Kidney capillary endothelial cell (primary cell): ENCODE results near the gene LINC00237.

Experiments
- DNase-seq: peaks from one replicate; pipeline ENCODE4 v3.0.0-alpha.2; 2018; ENCODE audit warnings: low spot score

The LINC00237 gene

DNA sequence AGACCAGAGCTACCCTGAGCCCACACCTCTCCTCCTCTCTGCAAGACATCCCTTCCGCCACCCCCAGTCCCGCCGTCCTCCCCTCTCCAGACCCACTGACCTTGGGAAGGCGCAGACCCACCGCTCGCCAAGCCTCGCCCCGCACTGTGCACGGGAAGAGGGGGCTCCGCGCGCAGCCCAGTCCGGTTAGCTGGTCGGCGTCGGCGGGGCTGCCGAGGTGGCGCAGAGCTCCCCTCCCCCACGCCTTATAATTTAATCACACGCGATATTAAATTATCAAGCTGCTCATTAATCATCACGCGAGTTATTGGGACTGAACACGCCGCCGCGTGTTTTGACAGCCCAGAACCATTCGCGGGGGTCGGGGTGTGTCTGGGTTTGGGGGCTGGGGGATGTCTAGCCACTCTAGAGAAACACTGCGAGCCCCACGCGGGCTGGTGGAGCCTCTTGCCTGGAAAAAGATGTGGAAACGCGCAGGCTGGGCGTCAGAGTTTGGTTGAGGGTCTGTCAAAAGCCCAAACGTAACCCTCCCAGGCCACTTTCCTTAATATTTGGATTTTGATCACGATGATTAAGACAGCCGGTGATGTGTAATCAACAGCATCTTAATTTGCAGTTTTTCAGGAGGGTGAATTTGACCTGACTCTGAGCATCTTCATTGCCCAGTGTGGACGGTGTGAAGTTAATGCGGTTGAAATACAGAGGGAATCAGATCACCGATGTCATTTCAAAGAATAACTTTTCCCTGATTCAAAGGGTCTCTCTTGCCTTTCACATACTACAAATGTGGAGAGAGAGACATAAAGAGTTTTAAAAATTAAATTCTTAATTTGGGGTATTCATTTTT is at the start of gene LINC00237:
TSS of gene LINC00237 (minus strand) at position 188 of the 847 bp plus-strand sequence.
- no peak for DNase-seq

DNA sequence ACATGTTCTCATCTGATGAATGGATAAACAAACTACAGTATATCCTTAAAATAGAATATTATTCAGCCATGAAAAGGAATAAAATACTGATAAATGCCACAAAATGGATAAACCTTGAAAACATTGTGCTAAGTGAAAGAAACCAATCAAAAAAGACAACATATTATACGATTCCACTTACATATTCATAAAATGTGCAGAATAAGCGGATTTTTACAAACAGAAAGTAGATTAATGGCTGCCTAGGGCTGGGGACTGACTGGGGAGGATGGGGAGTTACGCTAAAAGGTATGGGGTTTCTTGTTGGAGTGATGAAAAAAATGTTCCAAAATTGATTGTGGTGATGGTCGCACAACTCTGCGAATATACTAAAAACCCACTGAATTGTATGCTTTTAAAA is 49.1 kb upstream of the LINC00237 start:
- no peak for DNase-seq

DNA sequence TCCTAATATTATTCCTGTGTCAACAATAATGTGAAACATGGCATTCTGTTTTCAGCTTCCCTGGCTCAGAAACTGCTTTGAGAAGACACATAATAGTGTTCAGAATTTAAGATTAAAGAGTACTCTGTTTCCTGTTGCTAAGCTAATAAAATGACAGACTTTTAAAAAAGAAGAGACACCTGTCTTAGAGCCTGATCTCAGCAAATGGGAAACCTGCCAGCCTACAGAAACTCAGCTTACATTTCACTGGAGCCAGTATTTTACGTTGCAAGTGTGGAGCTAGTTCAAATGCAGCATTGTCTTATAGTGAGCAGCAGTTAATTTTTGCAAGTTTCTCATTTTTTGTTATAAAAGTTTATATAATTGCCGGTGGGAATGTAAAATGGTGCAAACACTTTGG is 48.5 kb upstream of the LINC00237 start:
- no peak for DNase-seq

DNA sequence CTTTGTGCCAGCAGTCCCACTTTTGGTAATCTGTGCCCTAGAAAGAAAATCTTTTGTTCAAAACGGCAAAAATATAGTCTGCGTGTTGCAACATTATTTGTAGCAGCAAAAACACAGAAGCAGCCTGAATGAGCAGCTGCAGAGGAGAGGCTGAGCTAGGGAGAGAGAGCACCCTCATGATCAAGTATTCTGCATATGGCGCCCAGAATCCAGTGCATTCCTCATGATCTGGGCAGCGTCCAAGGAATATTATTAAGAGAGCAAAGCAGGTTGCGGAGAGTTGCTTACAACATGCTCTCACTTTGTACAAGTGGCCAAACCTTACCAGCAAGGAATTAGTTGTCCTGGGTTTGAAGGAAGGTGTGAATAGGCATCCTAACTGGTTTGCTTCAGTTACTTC is 45.6 kb upstream of the LINC00237 start:
- no peak for DNase-seq

DNA sequence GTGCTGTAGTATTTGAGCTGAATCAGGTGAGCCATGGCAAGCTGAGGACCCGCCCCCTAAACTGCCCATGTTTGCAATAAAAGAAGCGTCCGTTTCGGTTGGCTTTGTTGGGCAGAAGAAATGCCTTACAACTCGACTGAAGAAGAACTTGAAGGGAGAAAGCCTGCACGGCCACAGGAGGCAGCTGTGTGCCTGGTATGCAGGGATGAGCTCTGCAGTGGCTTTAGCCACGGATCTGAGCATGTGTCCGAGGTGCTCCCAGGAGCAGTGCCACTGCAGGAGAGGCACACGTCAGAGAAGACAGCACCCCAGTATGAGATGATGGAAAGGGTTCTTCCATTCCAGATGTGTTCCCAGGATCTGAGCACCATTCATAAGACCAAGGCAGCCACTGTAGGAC is 43.2 kb upstream of the LINC00237 start:
- no peak for DNase-seq

DNA sequence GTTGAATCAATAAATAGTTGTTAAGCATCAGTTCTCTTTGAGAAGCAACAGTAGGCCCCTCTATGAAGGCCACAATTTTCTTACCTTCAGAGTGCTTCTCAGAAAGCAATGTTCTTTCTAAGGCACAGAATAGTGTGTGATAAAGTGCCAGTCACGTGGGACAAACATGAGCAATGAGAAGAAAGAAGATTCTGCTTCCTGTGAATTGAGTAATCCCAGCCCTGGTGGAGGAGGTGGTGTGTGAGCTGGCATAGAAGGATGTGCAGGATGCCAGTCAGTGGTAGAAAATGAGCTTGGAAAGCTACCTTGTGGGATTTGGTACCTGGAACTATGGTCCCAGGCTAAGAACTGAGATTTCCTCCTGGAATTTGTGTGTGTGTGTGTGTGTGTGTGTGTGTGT is 41.4 kb upstream of the LINC00237 start:
- no peak for DNase-seq

DNA sequence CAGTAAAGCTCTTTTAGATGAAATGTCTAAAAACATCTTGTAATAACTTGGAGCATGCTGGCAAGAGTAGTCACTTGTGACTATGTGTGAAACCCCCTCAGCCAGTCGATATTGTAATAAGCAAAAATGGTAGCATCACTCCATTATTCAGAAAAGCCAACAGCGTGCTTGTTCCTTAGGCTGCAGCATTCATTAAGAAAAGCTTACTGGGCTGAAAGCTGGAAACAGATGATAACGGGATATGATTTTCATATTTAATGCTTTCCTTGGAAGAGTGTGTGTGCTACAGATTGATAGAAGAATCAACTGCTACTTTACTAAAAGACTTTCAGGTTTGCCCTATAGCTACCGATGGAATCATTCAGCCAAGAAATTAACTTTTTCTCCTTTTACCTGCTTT is 40.1 kb upstream of the LINC00237 start:
- DNase-seq, result no peak

DNA sequence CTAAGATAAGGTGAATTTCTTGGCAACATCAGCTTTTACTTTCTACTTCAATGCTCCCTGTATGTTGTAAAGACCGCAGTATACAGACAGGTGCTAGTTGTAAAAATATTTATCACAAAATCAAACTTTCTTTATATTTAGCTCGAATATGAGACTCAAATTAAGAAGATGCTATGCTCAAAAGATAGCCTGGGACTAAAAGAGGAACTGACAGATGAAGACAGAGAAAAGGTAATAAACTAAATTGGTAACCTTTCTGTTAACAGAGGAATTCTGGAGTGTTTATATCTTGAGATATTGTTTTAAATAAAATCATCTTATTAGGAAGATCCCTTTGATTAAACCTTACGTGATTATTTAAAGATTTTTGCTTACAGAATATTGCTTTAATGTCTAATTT is 39.3 kb upstream of the LINC00237 start:
- DNase-seq, result no peak

DNA sequence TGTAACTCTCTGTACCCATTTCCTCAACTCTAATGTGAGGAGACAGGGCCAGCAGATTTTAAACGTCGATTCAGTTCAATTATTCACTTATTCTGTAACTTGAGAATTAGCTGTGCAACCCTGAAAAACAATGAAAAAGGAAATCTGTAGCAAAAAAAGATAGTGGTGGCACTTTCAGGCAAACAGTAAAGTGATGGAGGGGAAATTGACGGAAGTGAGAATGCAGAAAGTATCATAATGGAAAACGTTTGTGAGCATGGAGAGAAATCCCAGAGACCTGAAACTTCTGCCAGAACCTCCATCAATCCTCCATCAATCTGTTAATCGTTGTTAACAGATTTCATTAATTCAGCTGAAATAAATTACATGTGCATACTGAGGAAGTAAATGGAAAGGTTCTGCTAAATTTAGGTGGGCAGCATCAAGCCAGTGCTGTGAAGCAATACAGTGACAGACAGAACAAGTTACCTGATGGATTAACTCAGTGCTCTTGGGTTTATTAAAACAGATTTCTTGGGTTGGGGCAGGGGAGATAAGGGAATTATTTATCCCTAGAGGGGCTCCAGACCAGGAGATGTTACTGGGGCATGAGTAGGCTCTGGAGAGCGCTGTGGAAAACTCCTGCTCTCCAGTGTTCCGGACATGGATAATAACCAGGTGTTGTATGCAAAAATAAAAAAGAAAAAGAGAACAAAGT is 37.2 kb upstream of the LINC00237 start:
- DNase-seq, result no peak

DNA sequence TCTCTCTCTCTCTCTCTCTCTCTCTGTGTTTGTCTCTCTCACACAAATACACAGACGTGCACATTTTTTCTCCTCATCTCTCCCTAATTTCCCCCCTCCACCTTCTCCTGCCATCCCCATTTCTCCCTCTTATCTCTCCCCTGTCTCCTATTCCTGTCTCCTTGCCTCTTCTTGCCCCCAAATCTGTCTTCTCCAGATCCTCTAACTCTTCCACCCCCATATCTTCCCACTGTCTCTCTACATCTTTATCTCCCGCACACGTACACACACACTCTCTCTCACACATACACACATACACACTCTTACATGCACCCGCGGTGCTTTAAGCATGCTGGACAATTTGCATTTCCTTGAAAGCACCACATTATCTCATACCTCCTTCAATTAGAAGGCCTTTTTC is 35.7 kb upstream of the LINC00237 start:
- DNase-seq, result no peak

DNA sequence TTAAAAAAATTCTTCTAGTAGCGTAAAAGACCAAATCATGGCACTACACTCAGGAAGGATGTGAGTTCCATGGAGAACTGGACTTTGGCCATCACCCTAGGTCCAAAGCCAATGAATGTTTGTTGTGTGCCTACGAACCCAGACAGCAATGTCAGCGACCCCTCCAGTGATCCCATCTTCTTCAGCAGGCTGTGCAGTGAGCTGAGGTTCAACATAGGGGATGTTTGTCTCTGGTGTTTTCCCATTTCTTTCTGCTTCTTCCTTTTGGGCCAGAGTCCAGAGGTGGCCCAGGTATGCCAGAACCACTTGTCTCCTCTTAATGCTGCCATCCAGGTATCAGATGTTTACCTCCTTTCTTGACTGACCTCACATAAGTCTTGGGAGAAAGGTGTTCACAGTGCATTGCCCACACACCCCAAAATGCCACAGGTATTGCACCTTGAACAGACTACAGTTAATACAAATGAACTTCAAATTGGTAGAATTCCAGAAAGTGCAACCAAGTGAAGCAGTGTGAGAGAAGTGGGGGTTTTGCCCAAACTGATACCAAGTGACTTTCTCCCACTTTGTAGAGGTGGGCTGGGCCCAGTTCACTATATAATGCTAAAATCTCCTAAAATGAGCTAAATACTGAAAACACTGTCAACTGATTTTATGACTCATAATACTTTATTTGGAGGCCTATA is 33.9 kb upstream of the LINC00237 start:
- no peak for DNase-seq

DNA sequence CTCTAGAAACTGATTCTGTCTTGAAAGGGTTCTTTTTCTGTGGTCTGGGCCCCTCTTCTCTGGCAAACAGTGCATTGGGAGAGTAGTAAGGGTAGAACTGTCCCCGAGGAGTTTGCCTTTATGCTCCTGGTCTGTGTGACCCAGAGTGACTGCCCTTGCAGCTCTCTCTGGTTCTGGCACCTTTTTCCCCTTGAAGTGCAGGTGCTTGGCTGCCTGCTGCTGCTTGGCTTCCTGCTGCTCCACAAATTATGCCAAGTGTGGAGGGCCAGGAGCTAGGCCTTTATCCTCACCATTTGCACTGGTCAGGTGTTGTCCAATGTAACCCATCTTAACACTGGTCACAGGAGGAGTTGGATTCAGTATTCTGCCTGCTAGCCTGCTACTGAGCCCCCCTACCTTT is 30.9 kb upstream of the LINC00237 start:
- DNase-seq, result no peak

DNA sequence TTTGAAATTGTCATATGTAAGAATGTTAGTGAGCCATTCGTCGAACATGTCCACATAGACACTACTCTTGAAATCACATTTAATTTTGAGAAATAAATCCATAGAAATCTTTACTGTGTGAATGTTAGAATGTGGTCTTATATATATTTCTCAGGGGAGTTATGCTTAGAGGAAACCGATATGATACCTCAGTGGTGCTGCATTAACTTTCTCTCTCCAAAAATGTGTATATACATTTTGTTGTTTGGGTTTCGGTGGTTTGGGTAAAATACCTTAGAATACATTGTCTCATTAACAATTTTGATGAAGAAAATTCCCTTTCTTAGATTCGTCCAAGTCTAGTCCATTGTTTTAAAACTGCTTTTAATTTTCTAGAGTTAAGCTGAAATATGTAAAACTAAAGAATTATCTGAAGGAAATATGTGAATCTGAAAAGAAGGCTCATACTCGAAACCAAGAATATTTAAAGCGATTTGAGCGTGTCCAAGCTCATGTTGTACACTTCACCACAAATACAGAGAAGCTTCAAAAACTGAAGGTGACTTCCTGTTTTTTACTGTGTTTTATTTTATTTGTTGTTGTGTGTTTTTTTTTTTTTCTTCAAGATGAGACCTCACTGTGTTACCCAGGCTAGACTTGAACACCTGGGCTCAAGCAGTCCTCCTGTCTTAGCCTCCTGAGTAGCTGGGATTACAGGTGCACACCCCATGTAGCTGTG is 30.0 kb upstream of the LINC00237 start:
- no peak for DNase-seq

DNA sequence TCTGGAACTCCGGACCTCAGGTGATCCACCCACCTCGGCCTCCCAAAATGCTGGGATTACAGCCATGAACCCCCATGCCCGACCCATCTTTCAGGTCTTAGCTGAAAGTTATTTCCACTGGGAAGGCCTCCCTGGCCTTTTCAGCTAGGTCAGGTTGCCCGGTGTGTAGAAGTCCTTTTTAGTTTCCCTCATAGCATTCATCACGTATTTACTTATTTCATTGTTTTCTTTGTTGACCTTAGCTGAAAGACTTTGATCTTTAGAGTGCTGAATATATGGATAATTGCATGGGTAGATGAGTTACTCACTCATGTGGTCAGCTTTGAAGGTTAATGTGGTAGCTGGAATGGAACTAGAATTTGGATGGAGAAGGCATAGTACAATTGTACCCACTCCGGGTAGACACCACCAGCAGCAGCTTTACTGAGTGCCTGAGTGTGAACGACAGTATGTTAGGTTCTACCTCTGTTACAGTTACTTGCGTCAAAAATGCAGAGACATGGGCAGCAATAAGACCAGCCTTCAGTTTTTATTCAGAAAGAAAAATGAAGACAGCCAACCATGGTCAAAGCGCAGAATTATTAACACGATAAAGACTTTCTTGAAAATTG is 28.8 kb upstream of the LINC00237 start:
- DNase-seq, result no peak

DNA sequence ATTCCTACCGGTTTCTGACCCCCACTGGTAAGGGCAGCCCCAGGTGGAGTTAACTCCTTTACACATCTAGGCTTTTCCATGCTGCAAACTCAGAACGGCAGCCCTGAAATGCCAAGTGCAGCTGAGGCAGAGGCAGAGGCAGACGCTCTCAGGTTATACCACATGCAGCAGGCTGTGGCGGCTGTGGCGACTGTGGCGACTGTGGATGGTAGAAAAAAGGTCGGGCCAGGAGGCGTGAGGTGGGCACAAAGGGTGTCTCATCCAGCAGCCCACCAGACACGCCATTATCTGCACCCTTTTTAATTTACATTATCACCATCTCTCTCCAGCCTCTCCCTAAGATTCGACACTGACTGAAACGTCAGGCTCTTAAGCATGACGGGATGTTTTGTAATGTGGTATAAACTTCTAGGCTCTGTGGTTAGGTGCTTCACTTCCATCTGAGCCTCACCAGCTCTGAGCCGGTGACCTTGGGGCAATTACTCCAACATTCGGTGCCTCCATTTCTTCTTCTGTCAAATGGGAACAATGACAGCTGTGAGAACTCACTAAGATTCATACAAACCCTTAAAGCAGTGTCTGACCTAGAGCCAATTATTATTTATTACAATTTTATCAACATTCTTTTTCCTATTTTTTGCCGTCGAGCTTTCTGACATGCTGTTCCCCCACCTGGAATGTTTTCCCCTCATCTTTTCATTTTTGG is 27.9 kb upstream of the LINC00237 start:
- no peak for DNase-seq

DNA sequence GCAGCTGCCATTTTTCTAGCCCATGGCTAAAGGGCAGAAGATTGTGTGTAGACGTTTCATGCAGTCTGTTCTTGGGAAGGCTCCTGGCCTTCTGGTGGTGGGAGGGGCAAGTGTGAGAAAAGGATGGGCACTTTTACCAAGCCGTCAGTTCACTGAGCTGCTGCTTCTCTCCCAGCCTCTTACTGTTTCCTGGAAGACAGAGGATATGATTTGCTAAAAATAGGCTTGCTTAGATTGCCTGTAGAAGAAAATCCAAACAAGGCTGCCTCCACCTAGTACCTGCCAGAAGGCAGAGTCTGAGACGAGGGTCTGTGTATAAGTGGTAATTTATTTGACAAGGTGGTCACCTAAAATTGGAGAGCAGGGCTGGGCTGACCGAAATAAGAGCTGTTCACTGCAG is 27.2 kb upstream of the LINC00237 start:
- DNase-seq, result no peak

DNA sequence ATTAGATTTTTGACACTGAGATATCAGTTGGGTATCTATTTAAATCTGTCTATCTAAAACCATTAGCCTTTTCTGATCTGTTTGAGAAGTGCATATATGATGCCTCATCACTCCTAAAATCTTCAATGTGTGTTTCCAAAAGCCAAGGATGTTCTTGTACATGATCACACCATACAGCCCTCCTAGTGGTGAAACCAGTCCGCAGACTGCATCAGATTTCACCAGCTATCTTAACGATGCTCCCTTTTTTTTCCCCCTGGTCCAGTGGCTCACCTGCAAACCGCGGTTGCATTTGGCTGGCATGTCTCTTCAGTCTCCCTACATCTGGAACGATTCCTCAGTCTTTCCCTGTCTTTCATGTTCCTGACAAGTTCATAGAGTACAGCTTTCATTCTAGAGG is 23.7 kb upstream of the LINC00237 start:
- DNase-seq, result no peak

DNA sequence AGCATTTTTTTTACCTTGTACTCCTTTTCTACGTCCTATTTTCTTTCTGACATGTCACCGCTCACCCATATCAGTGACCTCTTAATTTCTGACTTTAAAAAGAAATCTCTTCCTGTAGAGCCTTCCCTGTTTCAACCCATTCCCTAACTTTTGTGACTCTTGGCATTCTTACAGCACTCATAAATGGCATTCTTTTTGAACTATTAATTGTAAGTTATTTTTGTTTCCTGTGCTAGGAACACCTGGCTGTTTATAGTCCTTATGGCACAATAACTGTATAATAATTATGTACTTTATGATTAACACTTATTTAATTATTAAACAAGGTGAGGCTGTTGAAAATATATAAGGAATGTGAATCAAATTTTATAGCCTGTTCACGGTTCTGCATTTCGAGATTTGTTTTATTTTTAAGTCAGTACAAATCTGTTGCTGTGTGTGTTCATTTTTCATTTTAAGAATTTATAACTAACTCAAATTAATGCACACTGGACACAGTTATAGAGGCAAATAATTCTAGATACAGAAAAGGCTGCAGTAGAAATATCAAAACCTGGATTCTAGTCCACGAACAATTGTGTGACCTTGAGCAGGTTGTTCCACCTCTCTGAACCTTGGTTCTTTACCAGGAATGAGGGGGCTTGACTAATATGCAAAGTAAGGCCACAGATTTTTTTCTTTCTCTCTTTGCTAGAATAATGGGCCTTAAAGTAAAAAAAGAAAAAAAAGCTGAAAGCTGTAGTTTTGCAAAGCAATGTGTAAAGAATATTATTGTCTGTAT is 21.2 kb upstream of the LINC00237 start:
- DNase-seq, result no peak

DNA sequence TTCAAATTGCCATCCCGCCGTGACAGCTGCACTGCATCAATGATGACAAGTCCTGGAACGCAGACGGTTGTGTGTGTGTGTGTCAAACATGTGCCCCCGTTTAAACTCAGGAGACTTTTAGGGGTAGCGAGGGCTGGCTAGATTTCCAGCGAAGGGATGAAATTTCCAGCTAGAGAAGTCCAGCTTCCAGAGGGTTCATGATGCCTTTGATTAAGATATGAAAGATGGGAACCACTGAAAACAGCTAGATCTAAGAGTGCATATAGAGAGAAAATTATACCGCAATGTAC is 20.4 kb upstream of the LINC00237 start:
- no peak for DNase-seq

DNA sequence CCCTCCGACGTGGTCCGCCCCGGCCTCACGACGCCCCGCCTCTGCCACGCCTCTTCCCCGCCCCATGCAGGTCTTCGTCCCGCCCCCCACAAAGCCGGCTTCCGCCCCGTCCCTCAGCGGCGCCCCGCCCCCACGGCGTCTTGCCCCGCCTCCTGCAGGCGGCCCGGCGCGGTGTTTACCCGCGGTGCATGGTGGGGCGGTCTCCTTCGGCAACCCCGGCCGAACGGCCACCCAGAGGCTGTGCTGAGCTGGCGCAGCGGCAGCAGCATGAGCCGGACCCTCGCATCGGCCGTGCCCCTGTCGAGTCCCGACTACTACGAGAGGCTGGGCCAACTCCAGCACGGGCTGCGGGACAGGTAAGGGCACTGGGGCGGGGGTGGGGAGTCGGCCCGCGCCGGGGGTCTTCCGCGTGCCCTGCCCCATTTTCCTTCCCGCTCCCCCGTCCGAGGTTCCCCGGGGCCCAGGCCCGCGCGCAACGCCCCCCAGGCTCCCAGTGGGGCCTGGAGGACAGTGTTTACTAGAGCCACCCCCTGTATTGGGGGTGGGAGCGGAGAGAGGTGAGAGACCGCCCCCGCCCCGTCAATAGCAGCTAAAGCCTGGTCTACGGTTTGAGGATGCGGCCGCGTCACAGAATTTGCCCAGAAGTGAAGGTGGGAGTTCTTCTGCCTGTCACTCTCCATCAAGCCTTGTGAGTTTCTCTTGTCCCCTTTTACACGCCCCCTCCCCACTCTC is 19.9 kb upstream of the LINC00237 start, which contains the start of gene KIZ:
TSS of gene KIZ (plus strand) at position 234 of the 732 bp plus-strand sequence. CDS start at position 268, 34 bp downstream.
- DNase-seq, result peak; percentile 92
